ENCODE measurements around the gene TBC1D22A. TPM values are rescaled to one million over a fixed set of nuclear protein-coding genes. Genes with fewer than 3 reads are reported as not detected.

Gene TBC1D22A
- total and polyA plus RNA-seq, 4 donors, result 4.1 to 12.4 (median 8.4) TPM

GRCh38 chr22:46934746-46935491 lies 172.5 kb downstream of the TBC1D22A start:
- Histone ChIP-seq H3K9ac (ENCODE audit: low read depth in 1 of 2, low read length in 2 of 2) (no peak overlapping the region), H3K4me1 (ENCODE audit: control insufficient read depth in 4 of 4, insufficient read depth in 4 of 4, low read length in 3 of 4) (peaks cover 11 to 34% (median 27%) of the 10 kb centered on the region in 4 donors), H3K27ac (ENCODE audit: low read depth in 1 of 2, low read length in 2 of 2) (peak overlapping the region; percentile 92 to 93), H3K36me3 (ENCODE audit: control insufficient read depth in 4 of 4, insufficient read depth in 3 of 4, low read depth in 1 of 4, low read length in 3 of 4) (peaks cover 0 to 9% (median 3%) of the 10 kb centered on the region in 4 donors), H3K4me3 (ENCODE audit: low read depth in 1 of 3, low read length in 3 of 3) (peak overlapping the region in 1 of 3 donors; percentile 6), H3K27me3 (ENCODE audit: control insufficient read depth in 4 of 4, insufficient read depth in 4 of 4, low read length in 3 of 4) (no peaks in the 10 kb centered on the region), H3K9me3 (ENCODE audit: control insufficient read depth in 4 of 4, low read length in 3 of 4) (peaks cover 4 to 12% (median 6%) of the 10 kb centered on the region in 4 donors)
- TF ChIP-seq MAX (IDR thresholded peaks at IDR 0.05), result no peak
- TF ChIP-seq JUND (IDR thresholded peaks at IDR 0.05), result peak in 1 of 2 donors; percentile 70
- WGBS, result 87% methylated on average over 14 of the region's 14 CpGs
- DNase-seq (ENCODE audit: low spot score), result no peak

DNA sequence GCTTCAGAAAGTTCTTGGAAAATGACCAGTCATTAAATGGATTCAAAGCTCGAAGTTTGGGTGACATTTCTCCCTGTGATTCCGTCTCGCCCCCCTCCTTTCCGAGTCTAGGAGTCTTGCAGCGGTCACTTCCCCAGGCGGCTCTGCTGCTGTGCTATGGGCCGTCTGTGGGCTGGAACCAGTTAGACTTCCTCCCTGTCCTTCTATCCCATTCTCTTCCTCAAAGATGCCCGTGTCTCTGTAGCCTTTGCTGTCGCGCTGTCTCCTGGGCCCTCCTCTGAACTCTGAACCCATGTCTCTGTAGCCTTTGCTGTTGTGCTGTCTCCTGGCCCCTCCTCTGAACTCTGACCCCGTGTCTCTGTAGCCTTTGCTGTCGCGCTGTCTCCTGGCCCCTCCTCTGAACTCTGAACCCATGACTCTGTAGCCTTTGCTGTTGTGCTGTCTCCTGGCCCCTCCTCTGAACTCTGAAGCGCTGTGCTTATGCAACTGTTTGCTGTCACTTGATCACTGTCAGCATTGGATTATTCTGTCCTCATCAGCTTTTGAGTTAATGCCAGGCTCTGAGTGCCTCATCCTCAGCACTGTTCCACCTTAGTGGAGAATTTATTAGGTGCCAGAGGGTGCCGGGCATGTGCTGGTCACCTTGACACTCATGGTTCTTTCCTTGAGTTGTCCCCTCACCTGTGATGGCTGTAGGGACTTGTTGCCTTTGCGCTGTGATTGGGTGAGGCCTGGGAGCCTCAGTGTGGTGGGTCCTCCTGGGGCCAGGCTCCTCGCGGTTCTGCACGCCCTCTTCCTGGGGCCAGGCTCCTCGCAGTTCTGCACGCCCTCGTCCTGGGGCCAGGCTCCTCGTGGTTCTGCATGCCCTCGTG lies 173.3 kb downstream of the TBC1D22A start:
- Histone ChIP-seq H3K9me3 (ENCODE audit: control insufficient read depth in 4 of 4, low read length in 3 of 4) (peaks cover 4 to 12% (median 5%) of the 10 kb centered on the region in 4 donors), H3K27ac (ENCODE audit: low read depth in 1 of 2, low read length in 2 of 2) (peak overlapping the region; percentile 92 to 93), H3K4me1 (ENCODE audit: control insufficient read depth in 4 of 4, insufficient read depth in 4 of 4, low read length in 3 of 4) (peaks cover 11 to 34% (median 27%) of the 10 kb centered on the region in 4 donors), H3K36me3 (ENCODE audit: control insufficient read depth in 4 of 4, insufficient read depth in 3 of 4, low read depth in 1 of 4, low read length in 3 of 4) (peaks cover 0 to 7% (median 2%) of the 10 kb centered on the region in 4 donors), H3K27me3 (ENCODE audit: control insufficient read depth in 4 of 4, insufficient read depth in 4 of 4, low read length in 3 of 4) (no peaks in the 10 kb centered on the region), H3K9ac (ENCODE audit: low read depth in 1 of 2, low read length in 2 of 2) (no peak overlapping the region), H3K4me3 (ENCODE audit: low read depth in 1 of 3, low read length in 3 of 3) (no peak overlapping the region)
- 28% methylated on average over 24 of the region's 24 CpGs for WGBS
- peak; percentile 70 for DNase-seq (ENCODE audit: low spot score)
- no peak for TF ChIP-seq TAF1 (conservative IDR thresholded peaks at IDR 0.05)
- TF ChIP-seq HNF4G (IDR thresholded peaks at IDR 0.05), result peak; percentile 87
- TF ChIP-seq JUND (IDR thresholded peaks at IDR 0.05), result peak; percentile 88 to 92
- TF ChIP-seq, protein P1, sequence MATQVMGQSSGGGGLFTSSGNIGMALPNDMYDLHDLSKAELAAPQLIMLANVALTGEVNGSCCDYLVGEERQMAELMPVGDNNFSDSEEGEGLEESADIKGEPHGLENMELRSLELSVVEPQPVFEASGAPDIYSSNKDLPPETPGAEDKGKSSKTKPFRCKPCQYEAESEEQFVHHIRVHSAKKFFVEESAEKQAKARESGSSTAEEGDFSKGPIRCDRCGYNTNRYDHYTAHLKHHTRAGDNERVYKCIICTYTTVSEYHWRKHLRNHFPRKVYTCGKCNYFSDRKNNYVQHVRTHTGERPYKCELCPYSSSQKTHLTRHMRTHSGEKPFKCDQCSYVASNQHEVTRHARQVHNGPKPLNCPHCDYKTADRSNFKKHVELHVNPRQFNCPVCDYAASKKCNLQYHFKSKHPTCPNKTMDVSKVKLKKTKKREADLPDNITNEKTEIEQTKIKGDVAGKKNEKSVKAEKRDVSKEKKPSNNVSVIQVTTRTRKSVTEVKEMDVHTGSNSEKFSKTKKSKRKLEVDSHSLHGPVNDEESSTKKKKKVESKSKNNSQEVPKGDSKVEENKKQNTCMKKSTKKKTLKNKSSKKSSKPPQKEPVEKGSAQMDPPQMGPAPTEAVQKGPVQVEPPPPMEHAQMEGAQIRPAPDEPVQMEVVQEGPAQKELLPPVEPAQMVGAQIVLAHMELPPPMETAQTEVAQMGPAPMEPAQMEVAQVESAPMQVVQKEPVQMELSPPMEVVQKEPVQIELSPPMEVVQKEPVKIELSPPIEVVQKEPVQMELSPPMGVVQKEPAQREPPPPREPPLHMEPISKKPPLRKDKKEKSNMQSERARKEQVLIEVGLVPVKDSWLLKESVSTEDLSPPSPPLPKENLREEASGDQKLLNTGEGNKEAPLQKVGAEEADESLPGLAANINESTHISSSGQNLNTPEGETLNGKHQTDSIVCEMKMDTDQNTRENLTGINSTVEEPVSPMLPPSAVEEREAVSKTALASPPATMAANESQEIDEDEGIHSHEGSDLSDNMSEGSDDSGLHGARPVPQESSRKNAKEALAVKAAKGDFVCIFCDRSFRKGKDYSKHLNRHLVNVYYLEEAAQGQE (IDR thresholded peaks at IDR 0.05), result peak; percentile 82
- TF ChIP-seq, protein P2, sequence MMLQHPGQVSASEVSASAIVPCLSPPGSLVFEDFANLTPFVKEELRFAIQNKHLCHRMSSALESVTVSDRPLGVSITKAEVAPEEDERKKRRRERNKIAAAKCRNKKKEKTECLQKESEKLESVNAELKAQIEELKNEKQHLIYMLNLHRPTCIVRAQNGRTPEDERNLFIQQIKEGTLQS (IDR thresholded peaks at IDR 0.05), result peak; percentile 94
- no peak for TF ChIP-seq EGR1 (IDR thresholded peaks at IDR 0.05; ENCODE audit: low read depth in 2 of 2)
- TF ChIP-seq, protein P3, sequence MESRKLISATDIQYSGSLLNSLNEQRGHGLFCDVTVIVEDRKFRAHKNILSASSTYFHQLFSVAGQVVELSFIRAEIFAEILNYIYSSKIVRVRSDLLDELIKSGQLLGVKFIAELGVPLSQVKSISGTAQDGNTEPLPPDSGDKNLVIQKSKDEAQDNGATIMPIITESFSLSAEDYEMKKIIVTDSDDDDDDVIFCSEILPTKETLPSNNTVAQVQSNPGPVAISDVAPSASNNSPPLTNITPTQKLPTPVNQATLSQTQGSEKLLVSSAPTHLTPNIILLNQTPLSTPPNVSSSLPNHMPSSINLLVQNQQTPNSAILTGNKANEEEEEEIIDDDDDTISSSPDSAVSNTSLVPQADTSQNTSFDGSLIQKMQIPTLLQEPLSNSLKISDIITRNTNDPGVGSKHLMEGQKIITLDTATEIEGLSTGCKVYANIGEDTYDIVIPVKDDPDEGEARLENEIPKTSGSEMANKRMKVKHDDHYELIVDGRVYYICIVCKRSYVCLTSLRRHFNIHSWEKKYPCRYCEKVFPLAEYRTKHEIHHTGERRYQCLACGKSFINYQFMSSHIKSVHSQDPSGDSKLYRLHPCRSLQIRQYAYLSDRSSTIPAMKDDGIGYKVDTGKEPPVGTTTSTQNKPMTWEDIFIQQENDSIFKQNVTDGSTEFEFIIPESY (IDR thresholded peaks at IDR 0.05), result peak; percentile 84
- peak; percentile 64 for TF ChIP-seq FOXA1 (IDR thresholded peaks at IDR 0.05)
- TF ChIP-seq MAX (IDR thresholded peaks at IDR 0.05), result peak; percentile 86
- TF ChIP-seq CTCF (IDR thresholded peaks at IDR 0.05; ENCODE audit: low read depth, low read length, missing input control), result no peak
- TF ChIP-seq RAD21 (IDR thresholded peaks at IDR 0.05), result peak; percentile 44 to 50
- TF ChIP-seq FOXA2 (IDR thresholded peaks at IDR 0.05), result peak; percentile 78
- TF ChIP-seq SP1 (IDR thresholded peaks at IDR 0.05), result peak; percentile 98
- peak; percentile 98 to 99 for TF ChIP-seq RXRA (IDR thresholded peaks at IDR 0.05)
- peak in 1 of 2 donors; percentile 57 for TF ChIP-seq GABPA (IDR thresholded peaks at IDR 0.05 in 1 of 2, conservative IDR thresholded peaks at IDR 0.05 in 1 of 2)
- TF ChIP-seq NR2F2 (IDR thresholded peaks at IDR 0.05), result peak; percentile 96
- TF ChIP-seq HNF4A (conservative IDR thresholded peaks at IDR 0.05), result peak; percentile 97 to 98
- peak; percentile 61 for TF ChIP-seq YY1 (IDR thresholded peaks at IDR 0.05)
